ENCODE measurements around the gene SMURF1. TPM values are rescaled to one million over a fixed set of nuclear protein-coding genes. Genes with fewer than 3 reads are reported as not detected.
"Not testable (repeated sequence)": the region's sequence is repeated elsewhere in the genome, so short reads cannot be mapped to it uniquely, and the experiment has no call there.

The SMURF1 gene
- total RNA-seq, 1 experiment from 2014 or later, result 17.4 TPM

GRCh38 chr7:99121496-99122021, 22.3 kb downstream of the SMURF1 start:
- no peak for DNase-seq (ENCODE audit: low read depth)

GRCh38 chr7:99120916-99121315, 23.0 kb downstream of the SMURF1 start:
- DNase-seq (ENCODE audit: low read depth), result no peak

DNA sequence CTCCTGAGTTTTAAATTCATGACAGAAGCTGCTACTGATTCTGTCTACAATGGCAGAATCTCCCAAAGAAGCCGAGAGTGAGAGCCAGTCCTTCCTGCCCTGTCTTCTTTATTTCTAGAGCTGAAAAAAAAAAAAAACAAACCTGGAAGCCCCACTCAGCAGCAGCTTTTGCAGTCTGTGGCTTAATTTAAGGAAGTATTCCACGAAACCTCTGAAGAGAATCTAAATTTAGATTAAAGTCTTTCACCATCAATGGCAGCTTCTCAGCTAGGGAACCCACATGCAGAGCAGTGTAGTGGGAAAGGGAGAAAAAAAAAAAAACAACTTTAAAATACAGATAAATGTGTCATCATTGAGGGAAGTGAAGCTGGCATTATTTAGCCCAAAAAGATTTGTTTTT, 23.4 kb downstream of the SMURF1 start:
- peak; percentile 47 for DNase-seq (ENCODE audit: low read depth)

GRCh38 chr7:99118077-99118476, 25.8 kb downstream of the SMURF1 start:
- no peak for DNase-seq (ENCODE audit: low read depth)

DNA sequence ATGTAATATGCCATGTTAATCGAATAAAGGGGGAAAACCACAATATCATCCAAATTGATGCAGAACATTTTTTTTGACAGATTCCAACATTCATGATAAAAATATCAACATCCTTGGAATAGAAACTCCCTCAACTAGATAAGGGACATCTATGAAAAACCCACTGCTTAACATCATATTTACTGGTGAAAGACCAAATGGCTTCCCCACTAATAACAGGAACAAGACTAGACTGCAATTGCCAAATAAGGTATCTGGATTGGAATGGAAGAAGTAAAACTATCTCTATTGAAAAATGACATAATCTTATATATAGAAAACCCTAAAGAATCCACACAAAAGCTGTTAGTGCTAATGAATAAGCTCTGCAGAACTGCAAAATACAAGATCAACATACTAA, 27.8 kb downstream of the SMURF1 start:
- DNase-seq (ENCODE audit: low read depth), result no peak

DNA sequence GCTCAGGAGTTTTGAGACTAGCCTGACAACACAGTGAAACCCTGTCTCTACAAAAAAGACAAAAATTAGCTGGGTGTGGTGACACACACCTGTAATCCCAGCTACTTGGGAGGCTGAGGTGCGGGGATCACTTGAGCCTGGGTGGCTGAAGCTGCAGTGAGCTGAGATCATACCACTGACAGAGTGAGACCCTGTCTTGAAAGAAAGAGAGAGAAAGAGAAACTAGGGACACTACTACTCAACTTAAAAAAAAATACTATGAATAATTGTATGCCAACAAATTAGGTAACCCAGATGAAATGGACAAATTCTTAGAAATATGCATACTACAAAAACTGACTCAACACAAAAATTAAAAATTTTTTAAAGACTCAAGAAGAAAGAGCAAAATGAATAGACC, 28.5 kb downstream of the SMURF1 start:
- DNase-seq (ENCODE audit: low read depth), result no peak

- DNase-seq (ENCODE audit: low read depth), result no peak
Observed at GRCh38 chr7:99112979-99113378, 30.9 kb downstream of the SMURF1 start.

GRCh38 chr7:99112097-99112496, 31.8 kb downstream of the SMURF1 start:
- peak; percentile 72 for DNase-seq (ENCODE audit: low read depth)

- no peak for DNase-seq (ENCODE audit: low read depth)
Observed at GRCh38 chr7:99111591-99111990, 32.3 kb downstream of the SMURF1 start.

DNA sequence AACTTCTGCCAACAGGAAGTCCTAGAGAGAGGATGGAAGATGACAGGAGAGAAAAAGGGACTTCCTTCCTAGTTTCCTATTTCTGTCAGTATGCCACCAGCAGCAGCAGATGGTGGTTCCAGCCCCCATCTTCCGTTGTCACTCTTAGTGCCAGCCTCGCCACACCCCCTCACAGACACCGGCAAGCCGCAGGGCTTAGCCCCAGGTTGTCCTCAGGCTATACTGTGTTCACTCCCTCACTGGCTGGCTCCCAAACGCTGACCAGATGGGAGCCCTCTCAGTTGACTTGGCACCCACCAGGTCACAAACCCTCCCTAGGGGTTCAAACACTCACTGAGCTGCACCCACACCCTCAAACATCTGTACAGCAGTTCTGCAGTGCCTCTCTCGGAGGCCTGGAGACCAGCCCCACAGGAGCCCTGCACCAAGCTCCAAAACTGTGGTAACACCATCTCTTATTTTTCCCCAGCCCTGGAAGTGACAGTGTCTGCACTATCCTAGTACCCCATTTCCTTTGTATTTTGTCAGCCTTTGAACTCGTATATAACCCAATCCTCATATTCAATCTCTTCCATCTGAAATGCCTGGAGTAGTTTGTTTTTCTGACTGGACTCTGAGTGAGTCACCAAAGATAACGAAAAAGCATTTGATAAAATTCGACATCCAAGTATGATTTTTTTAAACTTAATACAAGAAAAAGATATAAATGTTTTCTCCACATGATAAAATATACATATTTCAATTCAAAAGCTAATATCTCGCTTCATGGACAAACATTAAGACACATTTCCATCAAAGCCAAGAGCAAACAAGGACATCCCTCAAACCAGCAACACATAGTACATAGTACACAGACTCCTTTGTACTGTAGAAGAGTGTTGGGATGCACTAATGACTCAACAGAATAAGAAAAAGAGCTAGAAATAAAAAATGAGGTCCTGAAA, 34.5 kb downstream of the SMURF1 start:
- DNase-seq (ENCODE audit: low read depth), result no peak

- peak; percentile 41 for DNase-seq (ENCODE audit: low read depth)
Observed at GRCh38 chr7:99108613-99109012, 35.3 kb downstream of the SMURF1 start.

DNA sequence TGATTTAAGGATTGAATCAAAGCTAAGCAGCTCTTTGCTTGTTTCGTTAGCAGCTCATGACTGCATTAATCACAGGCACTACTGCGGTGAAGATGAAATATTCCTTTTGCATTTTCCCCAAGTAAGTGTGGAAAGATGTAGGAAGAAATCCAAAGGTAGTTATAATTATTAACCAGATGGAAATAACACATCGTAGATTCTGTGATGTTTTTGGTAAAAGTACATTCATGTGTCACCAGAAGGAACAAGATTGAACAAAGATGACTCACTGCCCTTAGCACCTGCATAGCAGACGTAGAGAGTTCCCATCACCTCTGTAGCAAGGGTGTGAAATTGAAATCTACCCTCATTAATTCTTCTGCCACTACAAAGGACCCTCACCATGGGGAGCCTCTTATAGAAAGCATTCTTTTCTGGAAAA, 37.1 kb downstream of the SMURF1 start:
- no peak for DNase-seq (ENCODE audit: low read depth)

DNA sequence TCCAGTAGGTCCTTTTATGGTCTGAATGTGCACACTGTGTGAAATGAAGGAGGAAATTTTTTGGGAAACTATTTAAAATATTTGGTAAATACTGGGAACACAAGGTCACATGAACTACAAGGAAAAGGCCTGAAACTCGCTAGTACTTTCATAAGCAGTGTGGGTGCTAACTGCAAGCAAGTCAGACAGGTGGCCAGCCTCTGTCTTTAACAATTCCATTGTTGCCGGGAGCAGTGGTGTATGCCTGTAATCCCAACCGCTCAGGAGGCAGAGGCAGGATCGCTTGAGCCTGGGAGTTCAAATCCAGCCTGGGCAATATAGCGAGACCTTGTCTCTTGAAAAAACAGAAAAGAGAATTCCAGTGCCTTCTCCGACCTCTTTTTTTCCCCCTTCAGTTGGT, 37.5 kb downstream of the SMURF1 start:
- no peak for DNase-seq (ENCODE audit: low read depth)

- no peak for DNase-seq (ENCODE audit: low read depth)
Observed at GRCh38 chr7:99105756-99106155, 38.2 kb downstream of the SMURF1 start.

- DNase-seq (ENCODE audit: low read depth), result no peak
Observed at GRCh38 chr7:99104631-99105030, 39.3 kb downstream of the SMURF1 start.

- DNase-seq (ENCODE audit: low read depth), result not testable (repeated sequence)
Observed at GRCh38 chr7:99103836-99104235, 40.1 kb downstream of the SMURF1 start.

- DNase-seq (ENCODE audit: low read depth), result peak; percentile 61
Observed at GRCh38 chr7:99102809-99103690, 40.9 kb downstream of the SMURF1 start.

GRCh38 chr7:99102361-99102760, 41.5 kb downstream of the SMURF1 start:
- DNase-seq (ENCODE audit: low read depth), result peak; percentile 45

- not testable (repeated sequence) for DNase-seq (ENCODE audit: low read depth)
Observed at GRCh38 chr7:99101516-99101915, 42.4 kb downstream of the SMURF1 start.

GRCh38 chr7:99099499-99100077, 44.3 kb downstream of the SMURF1 start:
- DNase-seq (ENCODE audit: low read depth), result no peak

GRCh38 chr7:99098824-99099498, 44.9 kb downstream of the SMURF1 start:
- no peak for DNase-seq (ENCODE audit: low read depth)
